Activated naive CD8-positive, alpha-beta T cell treated with anti-CD3 and anti-CD28 coated beads for 36 hours (primary cell): ENCODE results near the gene TUFT1. TPM values are rescaled to one million over a fixed set of nuclear protein-coding genes. Genes with fewer than 3 reads are reported as not detected.
A peak's percentile ranks its signal among the peaks of the same experiment; 100 is the strongest.

Experiments used
- DNase-seq: peaks from one replicate; pipeline ENCODE4 v3.0.0; 2021
- H3K27ac Mint-ChIP-seq: one replicate; pipeline ENCODE4 v1.8.0; 2022; ENCODE audit warnings: mild to moderate bottlenecking, moderate library complexity, mixed read lengths
- H3K27me3 Mint-ChIP-seq: one replicate; pipeline ENCODE4 v1.8.0; 2022; ENCODE audit warnings: mild to moderate bottlenecking, mixed read lengths
- H3K36me3 Mint-ChIP-seq: one replicate; pipeline ENCODE4 v1.8.0; 2021; ENCODE audit warnings: mild to moderate bottlenecking, mixed read lengths
- H3K4me1 Mint-ChIP-seq: one replicate; pipeline ENCODE4 v1.8.0; 2021; ENCODE audit warnings: mixed read lengths
- H3K4me3 Mint-ChIP-seq: one replicate; pipeline ENCODE4 v1.8.0; 2022; ENCODE audit warnings: mild to moderate bottlenecking, moderate library complexity, mixed read lengths
- H3K9me3 Mint-ChIP-seq: one replicate; pipeline ENCODE4 v1.8.0; 2022; ENCODE audit warnings: mixed read lengths
- total RNA-seq, 2 experiments: library from RNA; stranded (reverse); gene quantifications; one replicate each; pipeline ENCODE4 v1.2.3, GENCODE V29; 2021

TUFT1 gene
- 1 to 10 TPM; 2.3 to 2.9 TPM for total RNA-seq

- H3K27ac Mint-ChIP-seq = peak within 1 kb of the TSS; percentile 23
- H3K9me3 Mint-ChIP-seq = no peaks in the 10 kb centered on the region
- H3K4me1 Mint-ChIP-seq = peaks cover 15% of the 10 kb centered on the region
- peak within 1 kb of the TSS; percentile 90 for H3K4me3 Mint-ChIP-seq
- peaks cover 18% of the 10 kb centered on the region for H3K27me3 Mint-ChIP-seq
- H3K36me3 Mint-ChIP-seq = no peaks in the 10 kb centered on the region
- DNase-seq = peak; percentile 94
These were observed at the start of gene TUFT1 for GRCh38 chr1:151540021-151540981. Gene TUFT1 (plus strand): TSS chr1:151540309. CDS start chr1:151540367, 58 bp downstream.

GRCh38 chr1:151491641-151492040 is 48.5 kb upstream of the TUFT1 start:
- no peak overlapping the region for H3K27ac Mint-ChIP-seq
- peaks cover 8% of the 10 kb centered on the region for H3K4me1 Mint-ChIP-seq
- no peaks in the 10 kb centered on the region for H3K36me3 Mint-ChIP-seq
- DNase-seq = no peak
- H3K9me3 Mint-ChIP-seq = no peaks in the 10 kb centered on the region
- H3K4me3 Mint-ChIP-seq = no peak overlapping the region
- H3K27me3 Mint-ChIP-seq = peaks cover 7% of the 10 kb centered on the region

- DNase-seq = no peak
- no peaks in the 10 kb centered on the region for H3K9me3 Mint-ChIP-seq
- peaks cover 7% of the 10 kb centered on the region for H3K4me1 Mint-ChIP-seq
- H3K27me3 Mint-ChIP-seq = peaks cover 7% of the 10 kb centered on the region
- no peaks in the 10 kb centered on the region for H3K36me3 Mint-ChIP-seq
- H3K4me3 Mint-ChIP-seq = no peak overlapping the region
- H3K27ac Mint-ChIP-seq = no peak overlapping the region
These were observed 48.0 kb upstream of the TUFT1 start for GRCh38 chr1:151492120-151492519.

- H3K27me3 Mint-ChIP-seq = peaks cover 6% of the 10 kb centered on the region
- H3K9me3 Mint-ChIP-seq = no peaks in the 10 kb centered on the region
- peaks cover 7% of the 10 kb centered on the region for H3K4me1 Mint-ChIP-seq
- no peak for DNase-seq
- no peak overlapping the region for H3K27ac Mint-ChIP-seq
- H3K36me3 Mint-ChIP-seq = no peaks in the 10 kb centered on the region
- no peak overlapping the region for H3K4me3 Mint-ChIP-seq
These were observed 47.1 kb upstream of the TUFT1 start for GRCh38 chr1:151493042-151493441.

- DNase-seq = no peak
- peaks cover 3% of the 10 kb centered on the region for H3K27me3 Mint-ChIP-seq
- no peaks in the 10 kb centered on the region for H3K9me3 Mint-ChIP-seq
- H3K27ac Mint-ChIP-seq = no peak overlapping the region
- no peaks in the 10 kb centered on the region for H3K36me3 Mint-ChIP-seq
- no peak overlapping the region for H3K4me3 Mint-ChIP-seq
- peaks cover 7% of the 10 kb centered on the region for H3K4me1 Mint-ChIP-seq
These were observed 45.3 kb upstream of the TUFT1 start for GRCh38 chr1:151494741-151495281.

- no peak overlapping the region for H3K27ac Mint-ChIP-seq
- peaks cover 3% of the 10 kb centered on the region for H3K27me3 Mint-ChIP-seq
- DNase-seq = no peak
- no peaks in the 10 kb centered on the region for H3K9me3 Mint-ChIP-seq
- H3K4me3 Mint-ChIP-seq = no peak overlapping the region
- peaks cover 7% of the 10 kb centered on the region for H3K4me1 Mint-ChIP-seq
- no peaks in the 10 kb centered on the region for H3K36me3 Mint-ChIP-seq
These were observed 44.8 kb upstream of the TUFT1 start for GRCh38 chr1:151495316-151495715.

- Mint-ChIP-seq H3K27ac (no peak overlapping the region), H3K27me3 (peaks cover 3% of the 10 kb centered on the region), H3K4me3 (no peak overlapping the region), H3K4me1 (peaks cover 7% of the 10 kb centered on the region), H3K36me3 (no peaks in the 10 kb centered on the region), H3K9me3 (no peaks in the 10 kb centered on the region)
- no peak for DNase-seq
These were observed 40.7 kb upstream of the TUFT1 start for GRCh38 chr1:151499365-151499764.

GRCh38 chr1:151499930-151500329 is 40.2 kb upstream of the TUFT1 start:
- Mint-ChIP-seq H3K36me3 (no peaks in the 10 kb centered on the region), H3K9me3 (no peaks in the 10 kb centered on the region), H3K4me3 (no peak overlapping the region), H3K4me1 (peaks cover 3% of the 10 kb centered on the region), H3K27me3 (peaks cover 3% of the 10 kb centered on the region), H3K27ac (no peak overlapping the region)
- no peak for DNase-seq

GRCh38 chr1:151501474-151501873 is 38.6 kb upstream of the TUFT1 start:
- Mint-ChIP-seq H3K36me3 (no peaks in the 10 kb centered on the region), H3K4me1 (no peaks in the 10 kb centered on the region), H3K9me3 (no peaks in the 10 kb centered on the region), H3K4me3 (no peak overlapping the region), H3K27me3 (no peaks in the 10 kb centered on the region), H3K27ac (no peak overlapping the region)
- no peak for DNase-seq

- no peaks in the 10 kb centered on the region for H3K27me3 Mint-ChIP-seq
- no peak overlapping the region for H3K27ac Mint-ChIP-seq
- no peaks in the 10 kb centered on the region for H3K9me3 Mint-ChIP-seq
- no peak for DNase-seq
- H3K36me3 Mint-ChIP-seq = no peaks in the 10 kb centered on the region
- H3K4me1 Mint-ChIP-seq = no peaks in the 10 kb centered on the region
- no peak overlapping the region for H3K4me3 Mint-ChIP-seq
These were observed 37.9 kb upstream of the TUFT1 start for GRCh38 chr1:151502035-151502700.

- no peaks in the 10 kb centered on the region for H3K4me1 Mint-ChIP-seq
- H3K4me3 Mint-ChIP-seq = no peak overlapping the region
- no peak overlapping the region for H3K27ac Mint-ChIP-seq
- H3K36me3 Mint-ChIP-seq = no peaks in the 10 kb centered on the region
- H3K27me3 Mint-ChIP-seq = no peaks in the 10 kb centered on the region
- H3K9me3 Mint-ChIP-seq = no peaks in the 10 kb centered on the region
- DNase-seq = no peak
These were observed 37.0 kb upstream of the TUFT1 start for GRCh38 chr1:151502859-151503780.

- H3K9me3 Mint-ChIP-seq = no peaks in the 10 kb centered on the region
- no peaks in the 10 kb centered on the region for H3K27me3 Mint-ChIP-seq
- DNase-seq = no peak
- no peak overlapping the region for H3K27ac Mint-ChIP-seq
- no peak overlapping the region for H3K4me3 Mint-ChIP-seq
- no peaks in the 10 kb centered on the region for H3K36me3 Mint-ChIP-seq
- H3K4me1 Mint-ChIP-seq = no peaks in the 10 kb centered on the region
These were observed 35.9 kb upstream of the TUFT1 start for GRCh38 chr1:151504252-151504651.

- Mint-ChIP-seq H3K4me3 (no peak overlapping the region), H3K27ac (no peak overlapping the region), H3K9me3 (no peaks in the 10 kb centered on the region), H3K4me1 (no peaks in the 10 kb centered on the region), H3K27me3 (no peaks in the 10 kb centered on the region), H3K36me3 (no peaks in the 10 kb centered on the region)
- DNase-seq = no peak
These were observed 35.4 kb upstream of the TUFT1 start for GRCh38 chr1:151504759-151505158.

GRCh38 chr1:151508833-151509232 is 31.3 kb upstream of the TUFT1 start:
- no peak overlapping the region for H3K27ac Mint-ChIP-seq
- DNase-seq = no peak
- H3K36me3 Mint-ChIP-seq = no peaks in the 10 kb centered on the region
- H3K27me3 Mint-ChIP-seq = peaks cover 4% of the 10 kb centered on the region
- H3K9me3 Mint-ChIP-seq = no peaks in the 10 kb centered on the region
- peaks cover 20% of the 10 kb centered on the region for H3K4me1 Mint-ChIP-seq
- H3K4me3 Mint-ChIP-seq = no peak overlapping the region
